Spleen (tissue), 11 donors: Measurements from ENCODE around the gene ZDHHC20. TPM values are rescaled to one million over a fixed set of nuclear protein-coding genes. Genes with fewer than 3 reads are reported as not detected.

Experiments used
- DNase-seq: peaks from one replicate; pipeline ENCODE4 v3.0.0-alpha.2; 2020
- H3K27ac ChIP-seq, 8 donors: fragments of 200-600 bp; sonication (generic) in 7 of 8; 1 replicate in 4 of 8; 2 replicates in 4 of 8; pipeline versions ENCODE4 v1.5.0 to v1.8.0; 2016 to 2021; ENCODE audit warnings: inconsistent platforms in 4 of 8, mild to moderate bottlenecking in 4 of 8, moderate library complexity in 1 of 8
- H3K27me3 ChIP-seq, 7 donors: fragments of 200-600 bp; sonication (generic) in 6 of 7; replicated peaks in 1 of 7; 1 replicate in 4 of 7; 2 replicates in 3 of 7; pipeline versions ENCODE4 v1.5.0 to v1.8.0; 2016 to 2021; ENCODE audit warnings: inconsistent platforms in 3 of 7, mild to moderate bottlenecking in 1 of 7
- H3K36me3 ChIP-seq, 6 donors: fragments of 200-600 bp; sonication (generic) in 5 of 6; 1 replicate in 4 of 6; 2 replicates in 2 of 6; pipeline versions ENCODE4 v1.5.0 to v1.8.0; 2016 to 2021; ENCODE audit warnings: inconsistent platforms in 2 of 6
- H3K4me1 ChIP-seq, 6 donors: fragments of 200-600 bp; sonication (generic) in 5 of 6; 1 replicate in 3 of 6; 2 replicates in 3 of 6; pipeline versions ENCODE4 v1.5.0 to v1.8.0; 2016 to 2021; ENCODE audit warnings: inconsistent platforms in 3 of 6
- H3K4me3 ChIP-seq, 8 donors: fragments of 200-600 bp; sonication (generic) in 7 of 8; 1 replicate in 4 of 8; 2 replicates in 4 of 8; pipeline versions ENCODE4 v1.5.0 to v1.8.0; 2016 to 2021; ENCODE audit warnings: inconsistent platforms in 4 of 8, mild to moderate bottlenecking in 4 of 8, moderate library complexity in 2 of 8
- H3K9me3 ChIP-seq, 8 donors: fragments of 200-600 bp; sonication (generic) in 7 of 8; 1 replicate in 4 of 8; 2 replicates in 4 of 8; pipeline versions ENCODE4 v1.5.0 to v1.8.0; 2016 to 2021; ENCODE audit warnings: inconsistent platforms in 4 of 8
- POLR2A ChIP-seq, 3 donors: fragments of 450-650 bp; IDR thresholded peaks; one replicate each; pipeline ENCODE4 v1.5.1; 2017; ENCODE audit warnings: antibody characterized with exemption in 3 of 3, mild to moderate bottlenecking in 1 of 3
- POLR2AphosphoS5 ChIP-seq, 3 donors: sonication (generic); formaldehyde crosslinking; IDR thresholded peaks; one replicate each; pipeline ENCODE4 v1.5.1; 2017; ENCODE audit warnings: antibody characterized with exemption in 3 of 3
- WGBS, 5 donors: extraction: QIAGEN DNeasy Blood & Tissue Kit in 3 of 5; methylation state at CpG; one replicate each; pipeline versions ENCODE4 v1.1.5 to v1.1.7; 2013 to 2018; 5-methylcytosine and 5-hydroxymethylcytosine counted together
- intact Hi-C: fragments of 100-400 bp; cut with DNase I; formaldehyde crosslinking; loops from one replicate; pipeline ENCODE4 v1.15.0; 2023; ENCODE audit warnings: low total_unique reads
- polyA plus RNA-seq, 3 donors: library from polyadenylated mRNA; stranded (reverse); fragments of 200-250 nt; gene quantifications; one replicate each; pipeline ENCODE4 v1.2.1, GENCODE V29; 2013
- total RNA-seq, 7 donors: library from RNA; depleted of rRNA in 3 of 7; stranded (reverse); fragments of >200 nt in 3 of 7; fragmentation: NEBNext Ultra II Directional in 4 of 7; extraction: Animal tissue kit (Norgen Biotek cat#: 25700) in 4 of 7; gene quantifications; one replicate each; pipeline versions ENCODE4 v1.1.0 to v1.2.1, GENCODE V29; 2016 to 2021
- TF ChIP-seq, protein P1 (sequence below), 11 experiments: fragments of 200-600 bp in 7 of 11; fragments of 450-650 bp in 4 of 11; sonication (generic) in 4 of 11; IDR thresholded peaks in 8 of 11; conservative IDR thresholded peaks in 3 of 11; 1 replicate in 7 of 11; 2 replicates in 4 of 11; pipeline versions ENCODE4 v1.4.0 to v1.8.0; 2016 to 2021; ENCODE audit warnings: antibody characterized with exemption in 11 of 11, inconsistent platforms in 4 of 11, mild to moderate bottlenecking in 1 of 11
- donor health status: healthy with polysubstance abuse.
- donor health status: DM: no; HTN: no; CAD: no; lungs with moderate emphysema.
- donor health status: DM: no; HTN: no; CAD: no.
- donor health status: Bipolar disorder and iron deficiency.
- donor health status: healthy.
- donor health status: DM: no; HTN: no; CAD: no.
- donor health status: DM: yes; HTN: yes; CAD: no.

ZDHHC20 gene
- total and polyA plus RNA-seq, 10 donors = 15.6 to 110 (median 80.5) TPM

DNA sequence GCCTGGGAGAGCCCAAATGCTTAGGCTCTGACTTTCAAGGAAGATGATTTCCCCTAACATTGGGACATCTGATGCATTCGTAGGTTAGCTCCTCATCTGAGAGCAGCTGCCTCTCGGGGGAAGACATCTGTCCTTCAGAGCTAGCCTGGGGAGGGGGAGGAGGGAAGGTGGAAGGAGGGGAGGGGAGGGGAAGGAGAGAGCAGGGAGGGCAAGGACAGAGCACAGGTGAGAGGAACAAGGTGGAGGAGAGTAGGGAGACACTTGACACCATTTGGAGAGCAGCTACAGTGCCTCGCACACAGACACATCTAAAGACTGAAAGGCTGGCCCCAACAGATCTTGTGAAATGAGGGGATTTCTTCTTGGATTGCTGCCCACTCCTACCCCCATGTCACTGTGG is 103.8 kb downstream of the ZDHHC20 start:
- H3K4me1 ChIP-seq = no peaks in the 10 kb centered on the region
- intact Hi-C loops = no loop called here
- TF ChIP-seq POLR2A (IDR thresholded peaks at IDR 0.05) = no peak
- TF ChIP-seq POLR2AphosphoS5 (IDR thresholded peaks at IDR 0.05) = no peak
- TF ChIP-seq, protein P1, sequence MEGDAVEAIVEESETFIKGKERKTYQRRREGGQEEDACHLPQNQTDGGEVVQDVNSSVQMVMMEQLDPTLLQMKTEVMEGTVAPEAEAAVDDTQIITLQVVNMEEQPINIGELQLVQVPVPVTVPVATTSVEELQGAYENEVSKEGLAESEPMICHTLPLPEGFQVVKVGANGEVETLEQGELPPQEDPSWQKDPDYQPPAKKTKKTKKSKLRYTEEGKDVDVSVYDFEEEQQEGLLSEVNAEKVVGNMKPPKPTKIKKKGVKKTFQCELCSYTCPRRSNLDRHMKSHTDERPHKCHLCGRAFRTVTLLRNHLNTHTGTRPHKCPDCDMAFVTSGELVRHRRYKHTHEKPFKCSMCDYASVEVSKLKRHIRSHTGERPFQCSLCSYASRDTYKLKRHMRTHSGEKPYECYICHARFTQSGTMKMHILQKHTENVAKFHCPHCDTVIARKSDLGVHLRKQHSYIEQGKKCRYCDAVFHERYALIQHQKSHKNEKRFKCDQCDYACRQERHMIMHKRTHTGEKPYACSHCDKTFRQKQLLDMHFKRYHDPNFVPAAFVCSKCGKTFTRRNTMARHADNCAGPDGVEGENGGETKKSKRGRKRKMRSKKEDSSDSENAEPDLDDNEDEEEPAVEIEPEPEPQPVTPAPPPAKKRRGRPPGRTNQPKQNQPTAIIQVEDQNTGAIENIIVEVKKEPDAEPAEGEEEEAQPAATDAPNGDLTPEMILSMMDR (IDR thresholded peaks at IDR 0.05 in 8 of 11, conservative IDR thresholded peaks at IDR 0.05 in 3 of 11) = no peak
- no peaks in the 10 kb centered on the region for H3K27me3 ChIP-seq
- H3K27ac ChIP-seq = no peak overlapping the region
- peaks cover 0 to 4% (median 0%) of the 10 kb centered on the region in 6 donors for H3K36me3 ChIP-seq
- peaks cover 0 to 9% (median 0%) of the 10 kb centered on the region in 8 donors for H3K9me3 ChIP-seq
- no peak overlapping the region for H3K4me3 ChIP-seq
- DNase-seq = no peak
- WGBS, 5 donors = 80 to 85% (median 82%) methylated on average over 3 of the region's 3 CpGs

DNA sequence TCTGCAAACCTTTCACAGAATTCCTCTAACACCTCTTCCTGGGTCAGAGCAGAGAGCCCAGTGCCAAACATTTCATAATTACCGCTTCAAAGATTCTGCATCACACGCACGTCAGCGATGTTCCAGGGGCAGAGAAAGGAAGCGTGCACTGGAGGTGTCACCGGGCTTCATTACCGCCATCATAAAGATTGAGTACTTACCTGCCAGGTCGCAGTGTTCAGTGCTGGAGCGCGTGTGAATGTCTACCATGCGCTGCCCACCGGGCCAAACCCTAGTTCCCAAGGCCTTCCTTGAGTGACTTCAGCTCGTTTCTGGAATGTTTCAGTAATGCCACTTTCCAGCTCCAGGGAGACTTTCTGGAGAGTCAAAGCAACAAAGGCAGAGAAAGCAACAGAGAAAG is 104.4 kb downstream of the ZDHHC20 start:
- WGBS, 5 donors = 87 to 94% (median 93%) methylated on average over 13 of the region's 13 CpGs
- Histone ChIP-seq H3K36me3 (peaks cover 0 to 4% (median 0%) of the 10 kb centered on the region in 6 donors), H3K9me3 (peaks cover 0 to 9% (median 0%) of the 10 kb centered on the region in 8 donors), H3K27ac (no peak overlapping the region), H3K4me3 (no peak overlapping the region), H3K27me3 (no peaks in the 10 kb centered on the region), H3K4me1 (no peaks in the 10 kb centered on the region)
- TF ChIP-seq POLR2AphosphoS5 (IDR thresholded peaks at IDR 0.05) = no peak
- TF ChIP-seq, protein P1 (IDR thresholded peaks at IDR 0.05 in 8 of 11, conservative IDR thresholded peaks at IDR 0.05 in 3 of 11) = no peak
- TF ChIP-seq POLR2A (IDR thresholded peaks at IDR 0.05) = no peak
- intact Hi-C loops = no loop called here
- DNase-seq = no peak

DNA sequence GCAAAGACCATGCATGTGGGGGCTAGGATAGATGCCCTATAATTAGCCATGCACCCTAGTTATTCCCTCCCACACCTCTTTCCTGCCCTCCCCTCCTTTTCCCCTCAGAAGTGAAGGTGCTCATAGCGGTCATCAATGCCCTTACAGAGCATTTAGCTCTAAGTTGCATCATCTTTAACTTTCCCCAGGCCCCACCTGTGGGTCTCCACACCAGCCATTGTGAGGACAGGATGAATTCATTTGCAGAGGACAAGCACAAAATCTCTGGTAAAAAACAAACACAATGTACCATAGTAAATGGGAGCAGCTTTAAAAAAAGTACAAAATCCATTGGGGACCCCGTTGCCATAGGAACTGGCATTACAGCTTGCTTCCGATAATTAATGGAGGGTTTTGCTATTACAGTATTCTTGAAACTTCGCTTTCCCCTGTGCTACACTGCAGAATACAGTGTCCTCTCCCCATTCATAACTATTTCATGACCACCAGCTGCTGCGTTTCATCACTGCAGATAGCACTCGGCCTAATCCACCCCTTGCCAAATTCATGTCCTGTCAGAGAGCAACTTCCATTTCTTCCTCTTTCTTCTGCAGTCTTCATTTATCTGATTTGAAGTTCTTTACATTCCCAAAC is 110.5 kb downstream of the ZDHHC20 start:
- no peak overlapping the region for H3K27ac ChIP-seq
- intact Hi-C loops = no loop called here
- peaks cover 0 to 17% (median 10%) of the 10 kb centered on the region in 6 donors for H3K4me1 ChIP-seq
- H3K4me3 ChIP-seq = no peak overlapping the region
- 48 to 84% (median 73%) methylated on average over 6 of the region's 6 CpGs for WGBS, 5 donors
- no peaks in the 10 kb centered on the region for H3K36me3 ChIP-seq
- H3K27me3 ChIP-seq = no peaks in the 10 kb centered on the region
- TF ChIP-seq POLR2A (IDR thresholded peaks at IDR 0.05) (no peak), POLR2AphosphoS5 (IDR thresholded peaks at IDR 0.05) (no peak)
- TF ChIP-seq, protein P1 (IDR thresholded peaks at IDR 0.05 in 8 of 11, conservative IDR thresholded peaks at IDR 0.05 in 3 of 11) = no peak
- DNase-seq = no peak
- H3K9me3 ChIP-seq = peaks cover 0 to 1% (median 0%) of the 10 kb centered on the region in 8 donors

DNA sequence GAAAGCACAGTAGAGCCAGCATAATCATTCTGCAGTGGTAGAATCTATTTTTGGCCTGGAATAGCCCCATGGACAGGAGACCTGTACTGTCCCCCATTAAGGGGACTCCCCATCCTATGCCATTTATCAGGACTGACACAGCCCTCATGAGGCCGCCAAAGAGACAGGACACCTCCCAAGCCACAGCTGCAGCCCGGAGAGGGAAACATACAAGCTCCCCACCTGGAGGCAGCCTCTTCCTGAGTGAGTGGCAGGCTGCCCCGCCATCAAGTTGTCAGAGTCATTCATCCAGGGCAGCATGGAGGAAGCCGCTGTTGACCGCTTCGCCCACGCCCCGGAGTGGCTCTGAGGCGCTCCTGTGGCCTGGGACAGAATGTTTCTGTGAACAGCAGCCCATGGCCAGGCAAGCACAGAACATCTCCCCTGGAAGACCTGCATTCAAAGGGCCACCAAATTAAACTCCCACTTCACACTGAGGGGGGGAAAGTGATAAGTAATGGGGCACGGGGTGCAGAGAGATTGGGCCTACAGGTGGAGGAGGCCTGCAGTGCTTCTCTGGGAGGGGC is 111.3 kb downstream of the ZDHHC20 start:
- intact Hi-C loops = no loop called here
- Histone ChIP-seq H3K9me3 (no peaks in the 10 kb centered on the region), H3K4me3 (no peak overlapping the region), H3K4me1 (peaks cover 0 to 23% (median 10%) of the 10 kb centered on the region in 6 donors), H3K27me3 (no peaks in the 10 kb centered on the region), H3K36me3 (no peaks in the 10 kb centered on the region), H3K27ac (no peak overlapping the region)
- TF ChIP-seq POLR2A (IDR thresholded peaks at IDR 0.05) = no peak
- WGBS, 5 donors = 61 to 88% (median 78%) methylated on average over 7 to 10 of the region's 10 CpGs
- DNase-seq = no peak
